Nephron progenitor cell (in vitro differentiated cells): ENCODE data around the gene IP6K1.

Experiments used
- DNase-seq: peaks from one replicate; pipeline ENCODE4 v3.0.0; 2021
- H3K27ac Mint-ChIP-seq: 2 replicates; pipeline ENCODE4 v1.8.0; 2021; ENCODE audit warnings: mild to moderate bottlenecking, moderate library complexity, mixed read lengths
- H3K27me3 Mint-ChIP-seq: 2 replicates; pipeline ENCODE4 v1.8.0; 2021; ENCODE audit warnings: mild to moderate bottlenecking, low read depth, mixed read lengths; ENCODE audit not compliant: poor library complexity
- H3K36me3 Mint-ChIP-seq: 2 replicates; pipeline ENCODE4 v1.8.0; 2021; ENCODE audit warnings: low read depth, mixed read lengths
- H3K4me1 Mint-ChIP-seq: 2 replicates; pipeline ENCODE4 v1.8.0; 2021; ENCODE audit warnings: mixed read lengths
- H3K4me3 Mint-ChIP-seq: 2 replicates; pipeline ENCODE4 v1.8.0; 2021; ENCODE audit warnings: mild to moderate bottlenecking, moderate library complexity, mixed read lengths
- H3K9me3 Mint-ChIP-seq: 2 replicates; pipeline ENCODE4 v1.8.0; 2021; ENCODE audit warnings: mild to moderate bottlenecking, moderate library complexity, mixed read lengths
- TF ChIP-seq, protein P1 (sequence below): fragments of 200-600 bp; sonication (generic); IDR thresholded peaks from 2 replicates; pipeline ENCODE4 v1.5.0; 2021; ENCODE audit warnings: antibody characterized with exemption

IP6K1 gene

DNA sequence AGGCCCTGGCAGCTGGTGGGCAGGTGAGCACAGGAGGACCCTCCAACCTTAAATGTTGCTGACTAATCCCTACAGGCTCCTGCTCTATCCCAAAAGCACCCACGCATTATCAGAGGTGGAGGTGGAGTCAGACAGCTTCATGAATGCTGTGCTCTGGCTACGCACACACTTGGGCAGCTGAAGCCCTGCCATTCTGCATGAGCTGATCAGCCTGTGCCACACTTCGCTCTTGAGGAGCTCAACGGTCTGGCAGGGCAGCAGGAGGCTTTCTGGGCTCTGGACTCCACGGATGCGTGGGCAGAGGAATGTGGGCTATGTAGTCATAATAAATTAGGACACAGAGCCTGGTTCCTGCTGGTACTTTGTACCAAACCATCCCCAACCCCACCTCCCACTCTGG, 103.2 kb downstream of the IP6K1 start:
- no peak for DNase-seq
- Mint-ChIP-seq H3K36me3 (peaks cover 31% of the 10 kb centered on the region), H3K27me3 (peaks cover 5% of the 10 kb centered on the region), H3K27ac (no peak overlapping the region), H3K9me3 (no peaks in the 10 kb centered on the region), H3K4me1 (peaks cover 9% of the 10 kb centered on the region), H3K4me3 (no peak overlapping the region)
- TF ChIP-seq, protein P1, sequence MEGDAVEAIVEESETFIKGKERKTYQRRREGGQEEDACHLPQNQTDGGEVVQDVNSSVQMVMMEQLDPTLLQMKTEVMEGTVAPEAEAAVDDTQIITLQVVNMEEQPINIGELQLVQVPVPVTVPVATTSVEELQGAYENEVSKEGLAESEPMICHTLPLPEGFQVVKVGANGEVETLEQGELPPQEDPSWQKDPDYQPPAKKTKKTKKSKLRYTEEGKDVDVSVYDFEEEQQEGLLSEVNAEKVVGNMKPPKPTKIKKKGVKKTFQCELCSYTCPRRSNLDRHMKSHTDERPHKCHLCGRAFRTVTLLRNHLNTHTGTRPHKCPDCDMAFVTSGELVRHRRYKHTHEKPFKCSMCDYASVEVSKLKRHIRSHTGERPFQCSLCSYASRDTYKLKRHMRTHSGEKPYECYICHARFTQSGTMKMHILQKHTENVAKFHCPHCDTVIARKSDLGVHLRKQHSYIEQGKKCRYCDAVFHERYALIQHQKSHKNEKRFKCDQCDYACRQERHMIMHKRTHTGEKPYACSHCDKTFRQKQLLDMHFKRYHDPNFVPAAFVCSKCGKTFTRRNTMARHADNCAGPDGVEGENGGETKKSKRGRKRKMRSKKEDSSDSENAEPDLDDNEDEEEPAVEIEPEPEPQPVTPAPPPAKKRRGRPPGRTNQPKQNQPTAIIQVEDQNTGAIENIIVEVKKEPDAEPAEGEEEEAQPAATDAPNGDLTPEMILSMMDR, result no peak

DNA sequence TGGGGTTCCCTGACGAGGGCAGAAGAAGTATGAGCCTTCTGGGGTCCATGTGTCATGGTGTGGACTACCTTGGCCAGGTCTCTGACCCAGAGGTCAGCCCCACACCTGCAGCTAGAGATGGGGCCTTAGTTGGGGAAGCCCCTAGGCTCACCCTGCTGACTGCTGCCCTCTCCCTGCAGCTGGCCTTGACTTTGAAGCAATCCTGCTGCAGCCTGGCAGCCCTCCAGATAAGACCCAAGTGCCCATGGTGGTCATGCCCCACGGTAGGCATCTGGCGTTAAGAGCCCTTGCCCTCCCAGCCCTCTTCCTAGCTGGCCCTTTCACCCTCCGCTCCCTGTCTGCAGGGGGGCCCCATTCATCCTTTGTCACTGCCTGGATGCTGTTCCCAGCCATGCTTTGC, 104.8 kb downstream of the IP6K1 start:
- TF ChIP-seq, protein P1, result no peak
- peaks cover 5% of the 10 kb centered on the region for H3K27me3 Mint-ChIP-seq
- H3K36me3 Mint-ChIP-seq, result peaks cover 34% of the 10 kb centered on the region
- H3K4me3 Mint-ChIP-seq, result no peak overlapping the region
- no peak overlapping the region for H3K27ac Mint-ChIP-seq
- H3K9me3 Mint-ChIP-seq, result no peaks in the 10 kb centered on the region
- no peaks in the 10 kb centered on the region for H3K4me1 Mint-ChIP-seq
- DNase-seq, result no peak

DNA sequence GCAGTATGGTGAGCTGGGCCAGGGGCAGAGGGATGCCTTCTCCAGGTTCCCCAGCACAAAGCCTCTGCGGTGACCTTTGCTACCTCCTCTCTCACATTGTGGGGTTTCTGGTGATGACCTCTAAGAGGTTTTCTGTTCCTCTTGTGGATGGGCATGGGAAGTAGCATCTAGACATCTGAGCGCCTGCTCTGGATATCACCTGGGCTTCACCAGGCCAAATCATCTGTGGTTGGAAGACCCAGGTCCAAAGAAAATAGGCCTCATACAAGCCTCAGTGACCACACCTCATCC, 105.2 kb downstream of the IP6K1 start:
- no peak overlapping the region for H3K27ac Mint-ChIP-seq
- H3K4me1 Mint-ChIP-seq, result no peaks in the 10 kb centered on the region
- no peak overlapping the region for H3K4me3 Mint-ChIP-seq
- H3K27me3 Mint-ChIP-seq, result peaks cover 5% of the 10 kb centered on the region
- peaks cover 36% of the 10 kb centered on the region for H3K36me3 Mint-ChIP-seq
- TF ChIP-seq, protein P1, result no peak
- DNase-seq, result no peak
- no peaks in the 10 kb centered on the region for H3K9me3 Mint-ChIP-seq

DNA sequence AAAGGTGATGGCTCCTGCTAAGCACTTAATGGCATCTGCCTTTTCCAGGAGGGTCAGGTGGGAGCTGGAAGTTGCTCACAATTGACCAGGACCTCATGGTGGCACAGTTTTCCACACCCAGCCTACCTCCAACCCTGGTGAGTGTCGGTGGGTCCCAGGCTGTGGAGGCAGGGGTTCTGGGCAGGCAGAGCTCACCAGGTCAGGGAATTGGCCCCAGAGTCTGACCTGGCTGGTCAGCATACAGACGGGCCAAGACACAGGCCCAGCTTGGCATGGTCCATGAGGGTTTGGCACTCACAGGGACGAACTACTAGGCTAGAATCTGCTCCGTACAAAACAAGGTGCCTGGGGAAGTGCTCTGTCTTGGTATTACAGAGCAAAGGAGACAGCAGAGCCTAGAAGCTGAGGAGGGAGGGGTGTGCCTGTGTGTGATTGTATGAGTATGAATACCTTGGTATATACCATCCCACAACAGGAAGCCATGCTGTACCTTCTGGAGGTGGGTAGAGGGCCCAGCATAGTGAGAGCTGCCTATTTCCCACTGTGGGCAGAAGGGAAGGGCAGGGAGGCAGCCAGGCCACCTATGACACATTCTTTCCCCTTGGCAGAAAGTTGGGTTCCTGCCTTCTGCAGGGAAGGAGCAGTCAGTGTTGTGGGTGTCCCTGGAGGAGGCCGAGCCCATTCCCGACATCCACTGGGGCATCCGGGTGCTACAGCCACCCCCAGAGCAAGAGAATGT, 105.7 kb downstream of the IP6K1 start:
- Mint-ChIP-seq H3K4me1 (no peaks in the 10 kb centered on the region), H3K9me3 (no peaks in the 10 kb centered on the region), H3K4me3 (no peak overlapping the region), H3K36me3 (peaks cover 41% of the 10 kb centered on the region), H3K27ac (no peak overlapping the region), H3K27me3 (peaks cover 5% of the 10 kb centered on the region)
- no peak for DNase-seq
- TF ChIP-seq, protein P1, result no peak

DNA sequence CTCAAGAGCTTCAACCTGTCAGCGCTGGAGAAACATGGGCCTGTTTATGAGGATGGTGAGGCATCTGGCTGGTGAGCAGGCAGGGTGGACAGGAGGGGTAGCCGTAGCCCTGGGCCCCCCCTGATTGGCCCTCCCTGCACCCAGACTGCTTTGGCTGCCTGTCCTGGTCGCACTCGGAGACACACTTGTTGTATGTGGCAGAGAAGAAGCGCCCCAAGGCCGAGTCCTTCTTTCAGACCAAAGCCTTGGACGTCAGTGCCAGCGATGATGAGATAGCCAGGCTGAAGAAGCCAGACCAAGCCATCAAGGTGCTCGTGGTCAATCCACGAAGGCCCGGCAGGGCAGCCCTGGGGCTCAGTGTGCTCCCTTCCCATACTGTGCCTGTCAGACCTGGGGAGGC, 110.4 kb downstream of the IP6K1 start:
- Mint-ChIP-seq H3K27ac (no peak overlapping the region), H3K36me3 (peaks cover 22% of the 10 kb centered on the region), H3K4me3 (no peak overlapping the region), H3K4me1 (peaks cover 31% of the 10 kb centered on the region), H3K27me3 (no peaks in the 10 kb centered on the region), H3K9me3 (no peaks in the 10 kb centered on the region)
- no peak for DNase-seq
- TF ChIP-seq, protein P1, result no peak

DNA sequence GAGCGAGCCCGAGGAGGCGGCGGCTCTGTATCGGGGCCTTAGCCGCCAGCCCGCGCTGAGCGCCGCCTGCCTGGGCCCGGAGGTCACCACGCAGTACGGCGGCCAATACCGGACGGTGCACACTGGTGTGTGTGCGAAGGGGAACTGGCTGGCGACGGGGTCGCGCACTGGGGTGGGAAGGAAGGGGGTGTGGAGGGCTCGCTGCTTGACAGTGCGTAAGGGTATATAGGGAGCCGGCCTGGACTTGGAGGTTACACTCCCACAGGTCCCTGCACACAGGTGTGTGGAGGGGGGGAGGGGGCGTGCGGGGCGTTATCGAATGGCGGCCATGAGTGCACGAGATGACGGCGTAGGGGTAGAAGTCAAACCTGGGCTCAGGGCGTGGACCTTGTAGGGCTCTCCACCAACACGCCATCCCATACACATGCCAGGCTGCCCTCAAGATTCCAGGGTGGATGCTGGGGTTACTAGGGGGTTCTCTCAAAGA, 111.8 kb downstream of the IP6K1 start:
- Mint-ChIP-seq H3K36me3 (peaks cover 13% of the 10 kb centered on the region), H3K9me3 (no peaks in the 10 kb centered on the region), H3K4me3 (peak overlapping the region; percentile 90), H3K4me1 (peaks cover 34% of the 10 kb centered on the region), H3K27ac (no peak overlapping the region), H3K27me3 (no peaks in the 10 kb centered on the region)
- TF ChIP-seq, protein P1, result no peak
- DNase-seq, result no peak
